GM19397 (cell line): Measurements from ENCODE around the gene VPS13D.
"Not testable (repeated sequence)": the region's sequence is repeated elsewhere in the genome, so short reads cannot be mapped to it uniquely, and the experiment has no call there.

Source experiments
- ATAC-seq: cut with Tn5 transposase; IDR thresholded peaks from one replicate; pipeline ENCODE4 v1.9.1; 2021; ENCODE audit warnings: mild to moderate bottlenecking, moderate library complexity; ENCODE audit not compliant: unreplicated experiment

Gene VPS13D

GRCh38 chr1:12200208-12200607 lies 29.6 kb upstream of the VPS13D start:
- ATAC-seq = no peak

DNA sequence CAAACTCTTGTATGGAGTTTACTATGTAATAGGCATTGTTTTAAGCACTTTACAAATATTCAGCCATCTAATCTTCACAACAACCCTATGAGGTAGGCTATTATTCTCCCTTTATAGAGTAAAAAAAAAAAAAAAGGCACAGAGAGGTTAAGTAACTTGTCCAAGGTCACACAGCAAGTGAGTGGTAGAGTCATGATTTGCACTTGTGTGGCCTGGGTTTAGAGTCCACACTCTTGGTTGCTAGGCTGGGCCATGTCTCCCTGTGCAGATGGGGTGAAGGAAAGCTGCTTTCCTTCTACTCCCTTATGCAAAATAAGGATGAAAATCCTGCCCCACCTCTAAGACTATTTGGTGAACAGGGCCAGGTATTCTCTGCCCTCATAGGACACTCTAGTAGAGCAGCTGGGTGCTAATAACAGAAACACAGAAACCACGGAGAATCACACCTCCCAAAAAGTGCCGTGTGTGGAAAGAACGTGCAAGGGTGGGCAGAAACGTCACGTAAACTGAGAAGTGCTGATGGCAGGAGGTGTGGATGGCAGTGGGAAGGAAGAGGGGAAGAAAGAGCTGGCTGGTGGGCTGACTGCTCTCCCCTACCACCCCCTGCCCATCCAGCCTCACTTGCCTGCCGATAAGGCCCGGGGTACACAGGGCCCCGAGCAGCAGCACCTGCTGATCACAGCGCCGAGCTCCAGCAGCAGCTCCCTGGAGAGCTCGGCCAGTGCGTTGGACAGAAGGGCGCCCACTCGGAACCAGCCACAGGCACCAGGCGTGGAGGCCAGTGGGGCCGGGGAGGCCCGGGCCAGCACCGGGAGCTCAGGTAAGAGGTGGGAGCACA lies 28.3 kb upstream of the VPS13D start:
- ATAC-seq = no peak

GRCh38 chr1:12202190-12202497 lies 27.7 kb upstream of the VPS13D start:
- no peak for ATAC-seq

DNA sequence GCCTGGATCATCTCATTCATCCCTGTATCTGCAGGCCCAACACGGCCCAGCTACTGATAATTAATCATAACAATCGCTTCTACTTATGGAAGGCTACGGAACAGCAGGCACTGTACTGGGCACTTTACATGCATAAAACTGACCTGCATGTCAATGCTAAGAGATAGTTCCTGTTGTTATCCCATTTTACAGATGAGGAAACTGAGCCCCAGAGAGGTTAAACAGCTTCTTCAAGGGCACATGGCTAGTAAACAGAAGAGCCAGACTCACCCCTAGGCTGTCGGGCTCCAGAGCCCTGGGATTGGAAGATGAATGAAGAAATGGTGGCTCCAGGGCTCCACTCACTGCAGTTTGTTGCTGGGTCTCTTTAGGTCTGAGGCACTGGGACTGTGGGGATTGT lies 27.3 kb upstream of the VPS13D start:
- ATAC-seq = no peak

DNA sequence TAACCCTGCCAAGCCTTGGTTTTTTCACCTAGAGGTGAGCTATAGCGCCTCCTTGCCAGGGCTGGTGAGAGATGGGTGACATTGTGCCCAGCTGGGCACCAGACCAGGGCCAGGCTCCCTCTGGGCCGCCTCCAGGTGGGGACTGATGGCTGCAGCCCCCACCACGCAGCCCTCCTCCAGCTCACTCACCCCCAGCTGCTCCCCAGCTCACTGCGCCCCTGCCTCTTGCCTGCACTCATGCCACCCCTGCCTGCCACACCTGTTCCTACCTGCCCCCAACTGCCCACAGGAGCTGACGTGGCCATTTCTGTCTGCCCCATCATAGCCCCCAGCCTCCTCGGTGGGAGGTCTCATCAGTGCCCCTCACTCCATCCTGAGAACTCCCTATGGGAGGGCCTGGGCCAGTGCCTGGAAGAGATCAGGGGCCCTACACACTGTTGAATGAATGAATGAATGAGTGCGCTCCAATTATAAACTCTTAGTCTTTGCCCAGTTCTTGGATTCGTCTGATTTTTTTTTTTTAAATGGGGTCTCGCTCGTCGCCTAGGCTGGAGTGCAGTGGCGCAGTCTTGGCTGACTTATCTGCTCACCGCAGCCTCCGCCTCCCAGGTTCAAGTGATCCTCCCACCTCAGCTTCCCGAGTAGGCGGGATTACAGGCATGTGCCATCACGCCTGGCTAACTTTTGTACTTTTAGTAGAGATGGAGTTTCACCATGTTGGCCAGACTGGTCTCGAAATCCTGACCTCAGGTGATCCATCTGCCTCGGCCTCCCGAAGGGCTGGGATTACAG lies 26.4 kb upstream of the VPS13D start:
- ATAC-seq = no peak

- no peak for ATAC-seq
Observed at GRCh38 chr1:12204140-12204539, 25.7 kb upstream of the VPS13D start.

GRCh38 chr1:12204754-12205658 lies 24.8 kb upstream of the VPS13D start:
- ATAC-seq = no peak

DNA sequence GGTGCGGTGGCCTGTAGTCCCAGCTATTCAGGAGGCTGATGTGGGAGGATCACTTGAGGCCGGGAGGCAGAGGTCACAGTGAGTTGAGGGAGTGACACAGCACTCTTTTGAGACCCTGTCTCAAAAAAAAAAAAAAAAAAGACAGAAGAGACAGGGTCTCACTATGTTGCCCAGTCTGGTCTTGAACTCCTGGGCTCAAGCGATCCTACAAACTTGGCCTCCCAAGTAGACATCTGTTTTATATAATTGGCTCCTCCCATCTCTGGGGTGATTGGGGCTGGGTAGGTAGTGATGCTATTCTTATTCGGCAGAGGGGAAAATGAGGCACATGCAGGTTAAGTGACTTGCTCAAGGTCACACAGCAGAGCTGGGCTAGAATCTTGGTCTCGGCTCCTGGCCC lies 23.6 kb upstream of the VPS13D start:
- no peak for ATAC-seq

DNA sequence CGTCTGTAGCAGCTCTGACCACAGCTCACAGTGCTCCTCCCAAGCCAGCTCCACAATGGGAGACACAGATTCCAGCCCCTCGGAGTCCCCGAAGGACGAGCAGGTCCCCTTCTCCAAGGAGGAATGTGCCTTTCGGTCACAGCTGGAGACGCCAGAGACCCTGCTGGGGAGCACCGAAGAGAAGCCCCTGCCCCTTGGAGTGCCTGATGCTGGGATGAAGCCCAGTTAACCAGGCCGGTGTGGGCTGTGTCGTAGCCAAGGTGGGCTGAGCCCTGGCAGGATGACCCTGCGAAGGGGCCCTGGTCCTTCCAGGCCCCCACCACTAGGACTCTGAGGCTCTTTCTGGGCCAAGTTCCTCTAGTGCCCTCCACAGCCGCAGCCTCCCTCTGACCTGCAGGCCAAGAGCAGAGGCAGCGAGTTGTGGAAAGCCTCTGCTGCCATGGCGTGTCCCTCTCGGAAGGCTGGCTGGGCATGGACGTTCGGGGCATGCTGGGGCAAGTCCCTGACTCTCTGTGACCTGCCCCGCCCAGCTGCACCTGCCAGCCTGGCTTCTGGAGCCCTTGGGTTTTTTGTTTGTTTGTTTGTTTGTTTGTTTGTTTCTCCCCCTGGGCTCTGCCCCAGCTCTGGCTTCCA lies 22.9 kb upstream of the VPS13D start:
- no peak for ATAC-seq

DNA sequence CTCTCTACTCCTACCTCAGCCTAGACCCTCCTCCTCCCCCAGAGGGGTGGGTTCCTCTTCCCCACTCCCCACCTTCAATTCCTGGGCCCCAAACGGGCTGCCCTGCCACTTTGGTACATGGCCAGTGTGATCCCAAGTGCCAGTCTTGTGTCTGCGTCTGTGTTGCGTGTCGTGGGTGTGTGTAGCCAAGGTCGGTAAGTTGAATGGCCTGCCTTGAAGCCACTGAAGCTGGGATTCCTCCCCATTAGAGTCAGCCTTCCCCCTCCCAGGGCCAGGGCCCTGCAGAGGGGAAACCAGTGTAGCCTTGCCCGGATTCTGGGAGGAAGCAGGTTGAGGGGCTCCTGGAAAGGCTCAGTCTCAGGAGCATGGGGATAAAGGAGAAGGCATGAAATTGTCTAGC lies 21.6 kb upstream of the VPS13D start:
- ATAC-seq = no peak

GRCh38 chr1:12208764-12209494 lies 20.9 kb upstream of the VPS13D start:
- no peak for ATAC-seq

- ATAC-seq = no peak
Observed at GRCh38 chr1:12209495-12209832, 20.4 kb upstream of the VPS13D start.

GRCh38 chr1:12215118-12215961 lies 14.5 kb upstream of the VPS13D start:
- ATAC-seq = no peak

GRCh38 chr1:12219800-12220199 lies 10.0 kb upstream of the VPS13D start:
- ATAC-seq = no peak

GRCh38 chr1:12220890-12221289 lies 8.9 kb upstream of the VPS13D start:
- no peak for ATAC-seq

- not testable (repeated sequence) for ATAC-seq
Observed at GRCh38 chr1:12222700-12223099, 7.1 kb upstream of the VPS13D start.

- not testable (repeated sequence) for ATAC-seq
Observed at GRCh38 chr1:12224092-12224491, 5.7 kb upstream of the VPS13D start.

GRCh38 chr1:12228979-12229378 lies 851 bp upstream of the VPS13D start:
- ATAC-seq = no peak

DNA sequence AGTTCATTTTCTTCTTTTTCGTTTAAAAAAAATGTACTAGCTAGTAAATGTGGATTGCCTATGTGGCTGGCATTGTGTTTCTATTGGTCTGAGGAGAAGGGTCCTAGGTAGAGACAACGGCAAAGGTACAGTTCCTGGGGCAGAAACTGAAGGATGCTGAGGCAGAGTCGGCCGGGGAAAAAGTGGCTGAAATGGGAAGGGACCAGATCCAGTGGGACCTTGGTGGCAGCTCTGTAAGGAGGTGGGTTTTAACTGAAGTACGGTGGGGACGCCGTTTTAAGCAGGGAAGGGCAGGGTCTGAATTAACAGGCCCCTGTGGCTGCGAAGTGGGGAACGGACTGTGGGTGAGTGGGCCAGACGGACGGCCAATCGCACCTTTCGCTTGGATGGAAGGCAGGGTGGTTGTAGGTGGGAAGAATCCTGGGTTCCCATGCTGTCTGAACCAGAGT lies 420 bp upstream of the VPS13D start:
- no peak for ATAC-seq
